Stimulated activated CD8-positive, alpha-beta memory T cell treated with anti-CD3 and anti-CD28 coated beads, Interleukin-12 subunit alpha, Interleukin-12 subunit beta, amount 100 ng/mL, for 1 hour (primary cell): ENCODE data around the gene ZBTB16.

Source experiments
- DNase-seq: peaks from one replicate; pipeline ENCODE4 v3.0.0-alpha.2; 2020; ENCODE audit warnings: low read depth

The ZBTB16 gene

GRCh38 chr11:114106986-114107385 lies 47.5 kb downstream of the ZBTB16 start:
- no peak for DNase-seq

DNA sequence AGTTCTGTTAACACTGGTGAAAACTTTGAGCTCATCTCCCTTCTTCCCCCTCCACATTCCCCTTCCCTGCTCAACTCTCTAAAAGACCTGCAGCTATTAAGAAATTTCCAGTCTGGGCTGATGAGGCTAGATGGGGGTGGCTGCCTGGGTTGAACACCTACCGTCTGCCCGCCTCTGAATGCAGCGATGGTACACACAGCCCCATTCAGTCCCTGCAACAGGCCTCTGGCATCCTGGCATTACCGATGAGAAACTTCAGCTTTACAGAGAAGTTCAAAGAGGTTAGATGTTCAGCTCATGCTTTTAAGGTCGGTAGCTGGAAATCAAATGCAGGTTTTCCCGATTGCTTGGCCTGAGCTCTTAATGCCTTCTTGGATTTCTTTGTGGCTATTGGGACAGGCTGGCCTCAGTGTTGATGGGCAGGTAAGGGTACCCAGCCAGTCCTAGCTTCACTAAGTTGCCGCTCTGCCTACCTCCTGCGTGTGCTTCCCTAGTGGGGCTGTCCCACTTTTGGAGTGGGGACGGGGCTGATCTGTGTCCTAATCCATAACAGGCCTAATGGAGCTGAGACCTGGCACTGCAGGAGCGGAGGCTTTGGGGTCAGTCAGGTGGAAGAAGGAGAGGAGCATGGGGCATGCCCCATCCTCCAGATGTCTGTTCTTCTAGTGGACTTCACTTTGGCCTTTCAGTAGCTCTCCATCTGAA lies 49.1 kb downstream of the ZBTB16 start:
- no peak for DNase-seq

DNA sequence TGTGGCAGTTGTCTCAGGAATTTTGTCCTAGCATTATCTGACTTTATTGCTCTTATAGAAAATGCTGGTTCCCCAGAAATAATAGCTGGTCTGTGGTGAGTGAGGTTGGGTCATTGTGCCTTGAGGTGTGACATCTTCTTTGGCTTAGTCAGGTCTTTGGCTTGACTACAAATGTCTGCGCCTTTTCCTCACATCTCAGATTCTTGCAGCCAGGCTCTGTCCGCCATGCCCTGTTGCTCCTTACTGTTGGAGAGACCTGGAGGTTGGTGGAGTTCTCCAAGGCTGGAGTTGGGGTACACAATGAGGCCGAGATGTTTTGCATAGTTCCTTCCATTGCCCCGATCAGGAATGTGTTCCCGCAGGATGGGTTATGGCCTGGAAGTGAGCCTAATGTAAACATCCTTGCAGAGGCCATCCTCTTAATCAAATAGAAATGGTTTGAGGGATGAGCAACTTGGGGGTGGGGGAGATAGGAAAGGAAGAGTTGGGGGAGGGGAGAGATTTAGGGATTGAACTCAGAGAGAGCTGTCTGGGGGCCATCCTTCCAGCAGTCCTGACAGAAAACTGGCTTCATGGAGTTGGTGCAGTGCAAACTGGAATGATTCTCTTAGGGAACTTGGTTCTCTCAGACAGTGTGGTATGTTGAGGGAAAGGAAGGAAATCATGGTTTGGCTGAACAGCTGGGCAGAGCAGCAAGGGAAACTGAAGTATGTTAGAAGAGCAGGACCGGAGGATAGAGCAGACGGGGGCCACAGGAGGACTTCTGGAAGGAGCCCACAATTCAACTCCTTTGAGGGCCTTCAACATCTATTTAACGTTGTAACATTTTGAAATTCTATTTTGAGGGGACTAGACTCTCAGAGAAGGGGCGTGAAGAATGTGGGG lies 49.9 kb downstream of the ZBTB16 start:
- no peak for DNase-seq

GRCh38 chr11:114110123-114110522 lies 50.6 kb downstream of the ZBTB16 start:
- DNase-seq, result no peak

- no peak for DNase-seq
These were observed 51.7 kb downstream of the ZBTB16 start for GRCh38 chr11:114110952-114111947.

DNA sequence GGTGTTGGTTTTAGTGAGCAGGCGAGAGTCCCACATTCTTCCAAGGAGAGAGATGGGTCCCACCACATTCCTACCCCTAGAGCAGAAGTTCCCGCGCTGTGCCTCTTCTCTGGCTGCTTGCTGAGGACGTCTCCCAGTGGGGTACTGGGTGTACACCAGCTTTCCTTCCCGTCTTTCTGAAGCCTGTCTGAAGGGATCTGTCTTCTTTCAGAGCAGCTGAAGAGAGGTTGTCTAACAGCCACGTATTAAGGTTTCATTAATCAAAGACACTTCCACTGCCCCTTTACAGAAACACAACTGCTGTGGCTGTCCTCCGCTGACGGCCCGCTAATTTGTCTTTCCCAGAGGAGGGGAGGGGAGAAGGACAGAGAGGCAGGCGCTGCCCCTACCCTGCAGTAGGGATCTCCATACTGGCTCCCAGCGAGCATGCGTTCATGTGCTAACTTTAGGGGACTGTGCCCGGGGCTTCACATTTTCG lies 56.0 kb downstream of the ZBTB16 start:
- no peak for DNase-seq

DNA sequence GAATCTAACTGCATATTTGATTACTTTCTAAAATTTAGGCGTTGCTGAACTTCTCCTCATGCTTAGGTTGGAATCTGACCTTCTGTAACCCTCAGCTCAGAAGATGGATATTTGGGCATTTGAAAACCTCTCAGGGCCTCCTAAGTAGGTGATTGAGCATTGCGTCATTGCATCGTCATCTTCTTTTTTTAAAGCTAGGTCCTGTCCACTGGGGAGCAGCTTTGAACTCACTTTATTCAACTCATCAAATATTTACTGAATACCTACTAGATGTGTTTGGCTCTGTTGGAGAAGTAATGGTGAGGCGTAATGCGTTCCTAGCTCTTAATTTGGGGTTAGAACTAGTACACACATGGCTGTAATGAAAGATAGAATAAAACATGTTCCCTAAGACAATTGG lies 56.8 kb downstream of the ZBTB16 start:
- no peak for DNase-seq

GRCh38 chr11:114116800-114117199 lies 57.3 kb downstream of the ZBTB16 start:
- no peak for DNase-seq

DNA sequence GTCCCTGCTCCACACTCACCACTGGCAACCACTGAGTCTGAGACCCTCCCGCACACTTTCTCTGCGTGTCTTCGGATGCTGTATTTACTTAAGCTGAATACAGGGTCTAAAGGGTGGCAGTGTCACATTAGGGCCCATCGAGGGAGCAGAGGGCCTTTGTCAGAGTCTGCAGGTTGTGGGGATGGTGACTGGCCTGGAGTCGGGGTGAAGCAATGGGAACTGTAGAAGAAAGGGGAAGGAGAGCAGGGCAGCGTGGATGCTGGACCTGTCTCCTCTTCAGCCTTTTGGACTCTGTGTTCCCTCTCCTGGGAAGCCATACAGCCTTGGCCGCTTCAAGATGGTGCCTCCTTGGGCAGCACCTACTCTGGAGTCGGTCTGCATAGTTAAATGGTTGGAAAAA lies 61.1 kb downstream of the ZBTB16 start:
- DNase-seq, result no peak

DNA sequence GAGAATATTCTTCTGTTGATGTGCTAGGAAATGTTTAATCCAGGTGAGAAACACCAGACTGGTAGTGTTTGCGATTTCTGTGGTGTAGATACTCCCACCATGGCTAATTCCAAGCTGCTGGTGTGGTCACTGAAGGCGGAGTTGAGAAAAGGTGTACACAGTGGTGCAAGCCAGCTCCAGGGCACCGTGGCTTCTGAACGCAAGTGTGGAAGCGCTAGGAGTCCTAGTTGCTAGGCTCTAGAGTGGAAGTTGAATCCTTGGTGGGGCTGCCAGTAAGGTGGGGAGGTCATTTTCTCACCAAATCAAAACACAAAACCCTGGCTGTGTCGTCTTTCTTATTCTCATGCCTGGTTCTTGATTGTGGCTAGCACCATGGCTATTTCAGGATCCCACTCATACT lies 61.6 kb downstream of the ZBTB16 start:
- no peak for DNase-seq

GRCh38 chr11:114121804-114122504 lies 62.4 kb downstream of the ZBTB16 start:
- DNase-seq, result no peak

- no peak for DNase-seq
These were observed 63.2 kb downstream of the ZBTB16 start for GRCh38 chr11:114122686-114123085.

DNA sequence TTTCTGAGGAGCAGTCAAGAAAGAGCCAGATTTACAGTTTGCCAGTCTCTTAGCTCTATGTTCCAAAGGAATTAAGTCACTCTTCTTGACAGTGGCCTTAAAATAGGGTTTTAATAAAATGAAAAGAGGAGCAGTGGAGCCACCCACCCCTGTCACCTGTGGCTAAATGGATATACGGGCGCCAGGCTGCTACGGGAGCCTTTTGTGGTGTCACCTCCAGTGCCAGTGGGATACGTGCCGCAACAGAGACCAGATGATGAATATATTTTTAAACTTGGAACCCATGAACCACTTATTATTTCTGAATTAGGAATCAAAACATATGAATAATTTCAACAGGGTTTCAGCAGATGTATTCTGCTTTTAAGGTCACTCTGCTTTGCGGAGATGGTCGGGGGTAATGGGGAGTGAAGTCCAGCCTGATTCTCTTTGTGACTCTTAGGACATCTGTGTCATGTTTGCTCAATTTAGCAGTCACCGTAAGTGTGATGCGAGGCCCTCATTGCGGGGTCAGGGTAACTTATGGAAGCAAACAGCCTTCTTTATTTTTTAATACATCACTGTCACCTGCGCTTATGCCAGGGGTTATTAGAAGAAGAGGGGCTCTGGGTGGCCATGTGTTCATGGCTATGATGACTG lies 64.3 kb downstream of the ZBTB16 start:
- no peak for DNase-seq

- DNase-seq, result no peak
These were observed 65.2 kb downstream of the ZBTB16 start for GRCh38 chr11:114124601-114125144.

- DNase-seq, result no peak
These were observed 66.0 kb downstream of the ZBTB16 start for GRCh38 chr11:114125531-114125930.

- no peak for DNase-seq
These were observed 66.4 kb downstream of the ZBTB16 start for GRCh38 chr11:114125959-114126358.

DNA sequence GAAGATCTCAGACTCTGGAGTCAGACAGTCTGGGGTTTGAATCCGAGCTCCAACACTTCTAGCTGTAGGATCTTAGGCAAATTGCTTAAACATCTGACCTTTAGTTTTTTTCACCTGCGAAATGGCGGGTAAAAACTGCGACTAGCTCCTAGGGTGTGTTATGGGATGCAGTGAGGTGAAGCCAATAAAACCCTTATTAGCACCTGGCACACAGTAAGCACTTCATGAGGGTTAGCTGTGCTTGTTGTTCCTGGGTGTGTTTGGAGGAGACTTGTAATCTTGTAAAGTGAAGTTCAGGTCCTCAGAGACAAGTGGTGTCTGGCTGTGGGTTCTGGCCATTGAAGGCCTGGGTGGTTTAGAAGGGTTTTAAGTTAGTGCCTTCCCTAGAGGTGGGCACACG lies 68.9 kb downstream of the ZBTB16 start:
- no peak for DNase-seq

- DNase-seq, result no peak
These were observed 69.6 kb downstream of the ZBTB16 start for GRCh38 chr11:114129142-114129541.

GRCh38 chr11:114129699-114130098 lies 70.2 kb downstream of the ZBTB16 start:
- no peak for DNase-seq

DNA sequence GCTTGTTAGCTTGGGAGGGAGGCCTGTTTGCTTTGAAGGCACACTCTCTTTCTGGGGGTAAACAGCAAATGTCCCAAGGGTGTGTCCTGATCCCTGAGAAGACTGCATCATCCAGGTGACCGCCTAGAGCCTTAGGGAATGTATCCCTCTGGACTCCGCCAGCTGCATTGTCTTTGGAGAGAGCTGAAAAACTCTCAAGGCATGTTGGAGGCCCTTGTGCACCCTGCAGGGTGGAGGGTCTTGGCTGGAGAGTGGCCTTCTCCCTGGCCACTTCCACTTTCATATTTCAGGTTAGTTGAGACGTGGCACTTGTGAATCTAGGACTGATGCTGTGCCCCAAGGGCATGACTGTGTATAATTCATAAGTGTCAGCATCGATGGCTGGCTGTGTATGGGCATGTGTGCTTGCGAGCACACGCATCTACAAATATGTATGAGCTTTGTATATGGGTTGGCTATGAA lies 70.6 kb downstream of the ZBTB16 start:
- no peak for DNase-seq
